ENCODE measurements around the gene MAOA. TPM values are rescaled to one million over a fixed set of nuclear protein-coding genes. Genes with fewer than 3 reads are reported as not detected.

The MAOA gene
- total RNA-seq, 1 donor from 2014 or later: 12.7 TPM

DNA sequence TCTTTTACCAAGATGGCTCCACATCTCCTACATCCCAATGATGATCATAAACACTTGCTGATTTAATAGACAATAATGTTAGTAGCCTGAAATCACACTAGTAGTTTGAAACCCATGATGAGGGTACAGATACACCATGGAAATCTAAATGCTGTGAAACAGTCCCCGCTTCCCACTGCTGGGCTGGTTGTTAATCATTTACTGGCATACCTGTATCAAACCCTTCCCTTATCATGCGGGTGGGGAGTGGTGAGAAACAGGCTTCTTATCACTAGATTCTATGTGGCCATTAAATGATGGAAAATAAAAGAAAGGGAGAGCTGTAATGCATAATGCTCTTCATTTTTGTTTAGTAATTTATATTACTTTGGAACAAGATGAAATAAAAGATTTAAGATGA is 21.9 kb downstream of the MAOA start:
- Mint-ChIP-seq H3K9me3 (peaks cover 10% of the 10 kb centered on the region), H3K27ac (no peak overlapping the region), H3K27me3 (ENCODE audit: insufficient read depth, low read depth) (no peaks in the 10 kb centered on the region), H3K4me1 (peaks cover 17% of the 10 kb centered on the region), H3K36me3 (no peaks in the 10 kb centered on the region), H3K4me3 (no peak overlapping the region)
- Histone ChIP-seq H3K4me1 (no peaks in the 10 kb centered on the region), H3K4me2 (no peak overlapping the region), H3K9ac (no peak overlapping the region), H3F3A (ENCODE audit: low read depth) (no peaks in the 10 kb centered on the region), H3K27me3 (no peaks in the 10 kb centered on the region), H3K79me2 (ENCODE audit: low read depth) (no peaks in the 10 kb centered on the region), H3K4me3 (no peak overlapping the region), H3K36me3 (no peaks in the 10 kb centered on the region), H3K9me3 (ENCODE audit: low read depth) (no peaks in the 10 kb centered on the region), H4K20me1 (ENCODE audit: low read depth) (no peaks in the 10 kb centered on the region), H2AFZ (replicated peaks) (no peak overlapping the region), H3K27ac (no peak overlapping the region)
- TF ChIP-seq EZH2 (IDR thresholded peaks at IDR 0.05) (no peak), EZH2phosphoT487 (IDR thresholded peaks at IDR 0.05) (no peak)
- TF ChIP-seq, protein P1, sequence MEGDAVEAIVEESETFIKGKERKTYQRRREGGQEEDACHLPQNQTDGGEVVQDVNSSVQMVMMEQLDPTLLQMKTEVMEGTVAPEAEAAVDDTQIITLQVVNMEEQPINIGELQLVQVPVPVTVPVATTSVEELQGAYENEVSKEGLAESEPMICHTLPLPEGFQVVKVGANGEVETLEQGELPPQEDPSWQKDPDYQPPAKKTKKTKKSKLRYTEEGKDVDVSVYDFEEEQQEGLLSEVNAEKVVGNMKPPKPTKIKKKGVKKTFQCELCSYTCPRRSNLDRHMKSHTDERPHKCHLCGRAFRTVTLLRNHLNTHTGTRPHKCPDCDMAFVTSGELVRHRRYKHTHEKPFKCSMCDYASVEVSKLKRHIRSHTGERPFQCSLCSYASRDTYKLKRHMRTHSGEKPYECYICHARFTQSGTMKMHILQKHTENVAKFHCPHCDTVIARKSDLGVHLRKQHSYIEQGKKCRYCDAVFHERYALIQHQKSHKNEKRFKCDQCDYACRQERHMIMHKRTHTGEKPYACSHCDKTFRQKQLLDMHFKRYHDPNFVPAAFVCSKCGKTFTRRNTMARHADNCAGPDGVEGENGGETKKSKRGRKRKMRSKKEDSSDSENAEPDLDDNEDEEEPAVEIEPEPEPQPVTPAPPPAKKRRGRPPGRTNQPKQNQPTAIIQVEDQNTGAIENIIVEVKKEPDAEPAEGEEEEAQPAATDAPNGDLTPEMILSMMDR (IDR thresholded peaks at IDR 0.05): no peak
- DNase-seq (ENCODE audit: low spot score): no peak

DNA sequence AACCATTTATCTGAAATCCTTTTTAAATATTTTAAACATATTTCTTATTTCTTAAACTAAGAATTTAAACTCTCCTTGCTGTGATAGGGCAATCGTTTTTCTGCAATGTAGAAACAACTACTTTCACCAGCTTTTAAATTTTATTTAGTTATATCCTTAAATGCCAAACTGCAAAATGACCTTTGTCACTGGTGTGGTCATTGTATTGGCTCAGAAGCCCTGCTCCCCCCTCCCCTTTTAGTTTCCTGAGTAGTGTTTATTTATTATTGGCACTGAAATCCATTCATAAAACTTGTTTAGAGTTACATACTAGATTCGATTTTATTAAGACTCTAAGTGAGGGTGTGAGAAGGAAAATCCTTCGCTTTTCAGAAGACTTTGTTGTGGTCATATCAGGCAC is 23.0 kb downstream of the MAOA start:
- no peaks in the 10 kb centered on the region for H3K9me3 ChIP-seq (ENCODE audit: low read depth)
- H3K4me1 Mint-ChIP-seq: peaks cover 17% of the 10 kb centered on the region
- H3K9ac ChIP-seq: no peak overlapping the region
- H3K4me1 ChIP-seq: no peaks in the 10 kb centered on the region
- no peaks in the 10 kb centered on the region for H3F3A ChIP-seq (ENCODE audit: low read depth)
- no peak overlapping the region for H3K27ac Mint-ChIP-seq
- H2AFZ ChIP-seq (replicated peaks): no peak overlapping the region
- no peak for TF ChIP-seq EZH2 (IDR thresholded peaks at IDR 0.05)
- TF ChIP-seq EZH2phosphoT487 (IDR thresholded peaks at IDR 0.05): no peak
- TF ChIP-seq, protein P1 (IDR thresholded peaks at IDR 0.05): no peak
- H3K27ac ChIP-seq: no peak overlapping the region
- no peaks in the 10 kb centered on the region for H4K20me1 ChIP-seq (ENCODE audit: low read depth)
- no peak overlapping the region for H3K4me2 ChIP-seq
- no peak overlapping the region for H3K4me3 ChIP-seq
- DNase-seq (ENCODE audit: low spot score): no peak
- peaks cover 10% of the 10 kb centered on the region for H3K9me3 Mint-ChIP-seq
- no peak overlapping the region for H3K4me3 Mint-ChIP-seq
- H3K27me3 Mint-ChIP-seq (ENCODE audit: insufficient read depth, low read depth): no peaks in the 10 kb centered on the region
- no peaks in the 10 kb centered on the region for H3K27me3 ChIP-seq
- no peaks in the 10 kb centered on the region for H3K36me3 Mint-ChIP-seq
- H3K36me3 ChIP-seq: no peaks in the 10 kb centered on the region
- no peaks in the 10 kb centered on the region for H3K79me2 ChIP-seq (ENCODE audit: low read depth)

DNA sequence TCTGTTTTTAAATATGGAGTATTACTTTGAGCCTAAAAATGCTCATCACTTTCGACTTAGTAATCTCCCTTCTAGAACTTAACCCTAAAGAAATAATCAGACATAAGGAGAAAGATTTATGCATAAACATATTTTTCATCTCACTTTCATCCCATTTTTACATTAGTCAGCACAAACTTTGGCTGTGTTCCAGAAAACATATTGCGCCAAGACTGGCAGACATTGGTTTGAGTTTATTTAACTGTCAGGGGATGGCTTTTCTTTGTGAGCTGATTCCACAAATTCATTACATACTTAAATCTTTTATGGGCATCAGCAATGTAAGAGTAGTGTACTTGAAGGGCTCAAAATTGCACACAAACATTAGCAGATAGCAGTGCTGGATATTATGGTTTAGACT is 23.7 kb downstream of the MAOA start:
- H3K27me3 ChIP-seq: no peaks in the 10 kb centered on the region
- Mint-ChIP-seq H3K9me3 (peaks cover 10% of the 10 kb centered on the region), H3K27me3 (ENCODE audit: insufficient read depth, low read depth) (no peaks in the 10 kb centered on the region), H3K4me3 (no peak overlapping the region), H3K27ac (no peak overlapping the region), H3K4me1 (peaks cover 17% of the 10 kb centered on the region), H3K36me3 (no peaks in the 10 kb centered on the region)
- no peak overlapping the region for H2AFZ ChIP-seq (replicated peaks)
- H3K4me1 ChIP-seq: no peaks in the 10 kb centered on the region
- no peaks in the 10 kb centered on the region for H3K36me3 ChIP-seq
- H3F3A ChIP-seq (ENCODE audit: low read depth): no peaks in the 10 kb centered on the region
- no peak for TF ChIP-seq EZH2 (IDR thresholded peaks at IDR 0.05)
- no peak for TF ChIP-seq EZH2phosphoT487 (IDR thresholded peaks at IDR 0.05)
- TF ChIP-seq, protein P1 (IDR thresholded peaks at IDR 0.05): no peak
- no peak overlapping the region for H3K4me2 ChIP-seq
- no peak overlapping the region for H3K9ac ChIP-seq
- no peaks in the 10 kb centered on the region for H3K79me2 ChIP-seq (ENCODE audit: low read depth)
- no peaks in the 10 kb centered on the region for H4K20me1 ChIP-seq (ENCODE audit: low read depth)
- no peak overlapping the region for H3K27ac ChIP-seq
- no peak for DNase-seq (ENCODE audit: low spot score)
- no peak overlapping the region for H3K4me3 ChIP-seq
- no peaks in the 10 kb centered on the region for H3K9me3 ChIP-seq (ENCODE audit: low read depth)
